Measurements from ENCODE around the gene FXYD2. TPM values are rescaled to one million over a fixed set of nuclear protein-coding genes. Genes with fewer than 3 reads are reported as not detected.

Gene FXYD2
- total RNA-seq, 1 donor from 2014 or later, result 44.6 TPM

GRCh38 chr11:117794135-117794534 is 30.4 kb downstream of the FXYD2 start:
- no peak overlapping the region for H3K27ac Mint-ChIP-seq
- H3K27me3 Mint-ChIP-seq, result peaks cover 52% of the 10 kb centered on the region
- no peaks in the 10 kb centered on the region for H3K36me3 Mint-ChIP-seq (ENCODE audit: low read depth)
- ChIA-PET CTCF (no interaction called here), POLR2A (no interaction called here)
- peaks cover 18% of the 10 kb centered on the region for H3K4me1 Mint-ChIP-seq
- no peak overlapping the region for H3K4me3 Mint-ChIP-seq
- DNase-seq (no peak), ATAC-seq (ENCODE audit: low read depth) (no peak)
- intact Hi-C loops (cut with micrococcal nuclease), result no loop called here
- TF ChIP-seq CTCF (IDR thresholded peaks at IDR 0.05), result no peak
- H3K9me3 Mint-ChIP-seq, result no peaks in the 10 kb centered on the region

GRCh38 chr11:117793583-117793982 is 31.0 kb downstream of the FXYD2 start:
- CTCF ChIA-PET, result no interaction called here
- peaks cover 55% of the 10 kb centered on the region for H3K27me3 Mint-ChIP-seq
- POLR2A ChIA-PET, result no interaction called here

GRCh38 chr11:117792992-117793391 is 31.6 kb downstream of the FXYD2 start:
- peaks cover 51% of the 10 kb centered on the region for H3K27me3 Mint-ChIP-seq
- peaks cover 18% of the 10 kb centered on the region for H3K4me1 Mint-ChIP-seq
- ATAC-seq (ENCODE audit: low read depth) (no peak), DNase-seq (no peak)
- no peaks in the 10 kb centered on the region for H3K9me3 Mint-ChIP-seq
- intact Hi-C loops (cut with micrococcal nuclease), result no loop called here
- H3K36me3 Mint-ChIP-seq (ENCODE audit: low read depth), result no peaks in the 10 kb centered on the region
- ChIA-PET POLR2A (no interaction called here), CTCF (no interaction called here)
- TF ChIP-seq CTCF (IDR thresholded peaks at IDR 0.05), result no peak
- H3K4me3 Mint-ChIP-seq, result no peak overlapping the region
- no peak overlapping the region for H3K27ac Mint-ChIP-seq

More at GRCh38 chr11:117793583-117793982, 31.0 kb downstream of the FXYD2 start:
- Mint-ChIP-seq H3K4me3 (no peak overlapping the region), H3K36me3 (ENCODE audit: low read depth) (no peaks in the 10 kb centered on the region), H3K9me3 (no peaks in the 10 kb centered on the region), H3K4me1 (peaks cover 18% of the 10 kb centered on the region), H3K27ac (no peak overlapping the region)
- no peak for ATAC-seq (ENCODE audit: low read depth)
- no peak for DNase-seq
- TF ChIP-seq CTCF (IDR thresholded peaks at IDR 0.05), result no peak
- intact Hi-C loops (cut with micrococcal nuclease), result no loop called here

GRCh38 chr11:117792241-117792640 is 32.3 kb downstream of the FXYD2 start:
- DNase-seq, result no peak
- Mint-ChIP-seq H3K9me3 (no peaks in the 10 kb centered on the region), H3K36me3 (ENCODE audit: low read depth) (no peaks in the 10 kb centered on the region), H3K27ac (no peak overlapping the region), H3K27me3 (peaks cover 45% of the 10 kb centered on the region), H3K4me1 (peaks cover 15% of the 10 kb centered on the region), H3K4me3 (no peak overlapping the region)
- ChIA-PET CTCF (no interaction called here), POLR2A (no interaction called here)
- TF ChIP-seq CTCF (IDR thresholded peaks at IDR 0.05), result no peak
- intact Hi-C loops (cut with micrococcal nuclease), result no loop called here
- no peak for ATAC-seq (ENCODE audit: low read depth)

- TF ChIP-seq CTCF (IDR thresholded peaks at IDR 0.05), result no peak
- ATAC-seq (ENCODE audit: low read depth) (no peak), DNase-seq (no peak)
- Mint-ChIP-seq H3K36me3 (ENCODE audit: low read depth) (no peaks in the 10 kb centered on the region), H3K4me1 (peaks cover 2% of the 10 kb centered on the region), H3K9me3 (no peaks in the 10 kb centered on the region), H3K4me3 (no peak overlapping the region), H3K27ac (no peak overlapping the region), H3K27me3 (peaks cover 52% of the 10 kb centered on the region)
- ChIA-PET CTCF (no interaction called here), POLR2A (no interaction called here)
- intact Hi-C loops (cut with micrococcal nuclease), result no loop called here
Measured at GRCh38 chr11:117790279-117790678, 34.3 kb downstream of the FXYD2 start.
